HEK293 (cell line): Measurements from ENCODE around the gene OR2V2.

Experiments used
- GLIS2 ChIP-seq: fragments of 450-650 bp; formaldehyde crosslinking; IDR thresholded peaks from 2 replicates; pipeline ENCODE4 v1.5.1; 2016; ENCODE audit warnings: missing biosample characterization, missing genetic modification characterization
- PRDM1 ChIP-seq: fragments of 450-650 bp; formaldehyde crosslinking; IDR thresholded peaks from 2 replicates; pipeline ENCODE4; 2016; ENCODE audit warnings: missing biosample characterization, missing genetic modification characterization
- ZBTB7A ChIP-seq: fragments of 450-650 bp; formaldehyde crosslinking; IDR thresholded peaks from 2 replicates; pipeline ENCODE4 v1.5.1; 2016; ENCODE audit warnings: low read depth, missing biosample characterization, missing genetic modification characterization
- ZFP37 ChIP-seq: fragments of 450-650 bp; formaldehyde crosslinking; IDR thresholded peaks from 2 replicates; pipeline ENCODE4 v1.5.1; 2016; ENCODE audit warnings: missing biosample characterization, missing genetic modification characterization
- ZIC2 ChIP-seq: fragments of 450-650 bp; formaldehyde crosslinking; IDR thresholded peaks from 2 replicates; pipeline ENCODE4 v1.5.1; 2016; ENCODE audit warnings: missing biosample characterization, missing genetic modification characterization
- ZNF223 ChIP-seq: fragments of 450-650 bp; formaldehyde crosslinking; IDR thresholded peaks from 2 replicates; pipeline ENCODE4 v1.5.1; 2016; ENCODE audit warnings: missing biosample characterization, missing genetic modification characterization
- ZNF239 ChIP-seq: fragments of 450-650 bp; formaldehyde crosslinking; IDR thresholded peaks from 2 replicates; pipeline ENCODE4 v1.5.1; 2016; ENCODE audit warnings: missing biosample characterization, missing genetic modification characterization
- ZNF335 ChIP-seq: fragments of 450-650 bp; formaldehyde crosslinking; conservative IDR thresholded peaks from 2 replicates; pipeline ENCODE4 v1.5.1; 2016; ENCODE audit warnings: missing biosample characterization, missing genetic modification characterization
- ZNF341 ChIP-seq: fragments of 450-650 bp; formaldehyde crosslinking; IDR thresholded peaks from 2 replicates; pipeline ENCODE4; 2016; ENCODE audit warnings: low read depth, missing biosample characterization, missing genetic modification characterization
- ZNF416 ChIP-seq: fragments of 450-650 bp; formaldehyde crosslinking; IDR thresholded peaks from 2 replicates; pipeline ENCODE4 v1.5.1; 2016; ENCODE audit warnings: missing biosample characterization, missing genetic modification characterization
- ZNF514 ChIP-seq: fragments of 450-650 bp; formaldehyde crosslinking; IDR thresholded peaks from 2 replicates; pipeline ENCODE4 v1.5.1; 2016; ENCODE audit warnings: missing biosample characterization, missing genetic modification characterization
- ZNF561 ChIP-seq: fragments of 450-650 bp; IDR thresholded peaks from 2 replicates; pipeline ENCODE4 v1.5.1; 2018; ENCODE audit warnings: missing biosample characterization, missing genetic modification characterization, borderline replicate concordance
- ZNF670 ChIP-seq: fragments of 450-650 bp; formaldehyde crosslinking; IDR thresholded peaks from 2 replicates; pipeline ENCODE4 v1.5.1; 2016; ENCODE audit warnings: missing biosample characterization, missing genetic modification characterization, low read depth
- ZNF76 ChIP-seq: fragments of 450-650 bp; formaldehyde crosslinking; IDR thresholded peaks from 2 replicates; pipeline ENCODE4; 2016; ENCODE audit warnings: low read depth, missing biosample characterization, missing genetic modification characterization, borderline replicate concordance
- ZSCAN16 ChIP-seq: fragments of 450-650 bp; formaldehyde crosslinking; IDR thresholded peaks from 2 replicates; pipeline ENCODE4 v1.5.1; 2016; ENCODE audit warnings: missing biosample characterization, missing genetic modification characterization
- TF ChIP-seq, protein P1 (sequence below): fragments of 450-650 bp; formaldehyde crosslinking; IDR thresholded peaks from 2 replicates; pipeline ENCODE4 v1.5.1; 2016; ENCODE audit warnings: missing biosample characterization, missing genetic modification characterization
- TF ChIP-seq, protein P2 (sequence below): fragments of 450-650 bp; formaldehyde crosslinking; IDR thresholded peaks from 2 replicates; pipeline ENCODE4 v1.5.1; 2016; ENCODE audit warnings: missing biosample characterization, missing genetic modification characterization
- TF ChIP-seq, protein P3 (sequence below): fragments of 450-650 bp; formaldehyde crosslinking; IDR thresholded peaks from 2 replicates; pipeline ENCODE4 v1.5.1; 2016; ENCODE audit warnings: missing biosample characterization, missing genetic modification characterization
- TF ChIP-seq, protein P4 (sequence below): fragments of 450-650 bp; formaldehyde crosslinking; conservative IDR thresholded peaks from 2 replicates; pipeline ENCODE4 v1.5.1; 2016; ENCODE audit warnings: low read depth, missing biosample characterization, missing genetic modification characterization
- TF ChIP-seq, protein P5 (sequence below): fragments of 450-650 bp; formaldehyde crosslinking; IDR thresholded peaks from 2 replicates; pipeline ENCODE4 v1.5.1; 2017; ENCODE audit warnings: missing biosample characterization, missing genetic modification characterization
- TF ChIP-seq, protein P6 (sequence below): fragments of 450-650 bp; formaldehyde crosslinking; IDR thresholded peaks from 2 replicates; pipeline ENCODE4 v1.5.1; 2017; ENCODE audit warnings: missing biosample characterization, missing genetic modification characterization

Gene OR2V2

DNA sequence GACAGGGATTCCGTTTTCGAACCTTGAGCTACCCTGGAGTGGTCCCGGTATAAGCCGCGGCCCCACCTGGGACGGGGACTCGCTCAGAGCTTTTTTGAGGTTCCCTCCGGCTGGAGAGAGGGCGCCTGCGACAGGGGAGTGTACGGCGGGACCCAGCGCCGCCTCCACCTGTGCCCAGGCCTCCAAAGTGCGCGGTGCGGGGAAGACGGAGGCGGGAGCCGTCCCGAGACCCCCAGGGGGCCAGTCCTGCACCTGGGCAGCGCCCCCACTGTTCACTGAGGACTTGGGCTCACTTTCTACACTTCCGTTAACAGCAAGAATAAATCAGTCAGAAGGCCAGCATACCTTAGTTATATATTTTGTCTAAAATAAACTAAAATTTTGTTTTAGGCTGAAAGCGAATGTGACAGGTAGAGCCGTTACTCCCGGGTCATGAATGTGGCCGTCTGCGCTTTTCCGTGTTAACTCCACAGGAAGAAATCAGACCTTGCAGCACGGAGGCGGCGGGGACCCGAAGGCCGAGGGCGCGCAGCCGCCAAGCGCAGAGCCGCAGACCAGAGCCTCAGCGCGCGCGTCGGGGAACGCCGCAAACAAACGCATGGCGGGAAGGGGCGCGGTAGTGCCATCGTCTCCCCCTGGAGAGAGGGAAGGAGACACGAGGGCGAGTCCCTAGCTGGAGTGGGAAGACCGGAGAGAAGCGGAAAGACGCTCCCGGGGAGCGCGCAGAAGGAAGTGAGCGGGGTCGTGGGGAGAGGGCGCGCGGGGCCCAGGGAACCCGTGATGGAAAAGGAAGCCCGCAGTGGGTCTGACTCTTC lies 43.5 kb downstream of the OR2V2 start (continued):
- TF ChIP-seq ZIC2 (tag by site-specific recombination) (peak; percentile 64), ZNF561 (tag by site-specific recombination) (peak; percentile 41; the same call in 1 of the 2 replicates), ZSCAN16 (tag by site-specific recombination) (peak; percentile 60; the same call in 1 of the 2 replicates), GLIS2 (tag by site-specific recombination) (peak; percentile 61), ZNF341 (tag by site-specific recombination) (peak; percentile 42; the same call in 1 of the 2 replicates), ZNF416 (tag by site-specific recombination) (no peak), ZBTB7A (tag by site-specific recombination) (no peak; the same call in 1 of the 2 replicates), ZNF239 (0 out of 2 replicates have a peak, but pooled peaks have one; percentile 42), PRDM1 (tag by site-specific recombination) (peak; percentile 79; the same call in 1 of the 2 replicates), ZFP37 (peak; percentile 79; the same call in 1 of the 2 replicates), ZNF335 (tag by site-specific recombination) (peak; percentile 26; the same call in 1 of the 2 replicates), ZNF670 (tag by site-specific recombination) (no peak), ZNF223 (tag by site-specific recombination) (no peak), ZNF76 (tag by site-specific recombination) (peak; percentile 86), ZNF514 (no peak)
- TF ChIP-seq, protein P1, sequence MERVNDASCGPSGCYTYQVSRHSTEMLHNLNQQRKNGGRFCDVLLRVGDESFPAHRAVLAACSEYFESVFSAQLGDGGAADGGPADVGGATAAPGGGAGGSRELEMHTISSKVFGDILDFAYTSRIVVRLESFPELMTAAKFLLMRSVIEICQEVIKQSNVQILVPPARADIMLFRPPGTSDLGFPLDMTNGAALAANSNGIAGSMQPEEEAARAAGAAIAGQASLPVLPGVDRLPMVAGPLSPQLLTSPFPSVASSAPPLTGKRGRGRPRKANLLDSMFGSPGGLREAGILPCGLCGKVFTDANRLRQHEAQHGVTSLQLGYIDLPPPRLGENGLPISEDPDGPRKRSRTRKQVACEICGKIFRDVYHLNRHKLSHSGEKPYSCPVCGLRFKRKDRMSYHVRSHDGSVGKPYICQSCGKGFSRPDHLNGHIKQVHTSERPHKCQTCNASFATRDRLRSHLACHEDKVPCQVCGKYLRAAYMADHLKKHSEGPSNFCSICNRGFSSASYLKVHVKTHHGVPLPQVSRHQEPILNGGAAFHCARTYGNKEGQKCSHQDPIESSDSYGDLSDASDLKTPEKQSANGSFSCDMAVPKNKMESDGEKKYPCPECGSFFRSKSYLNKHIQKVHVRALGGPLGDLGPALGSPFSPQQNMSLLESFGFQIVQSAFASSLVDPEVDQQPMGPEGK (tag by site-specific recombination) = peak; percentile 44
- TF ChIP-seq, protein P2, sequence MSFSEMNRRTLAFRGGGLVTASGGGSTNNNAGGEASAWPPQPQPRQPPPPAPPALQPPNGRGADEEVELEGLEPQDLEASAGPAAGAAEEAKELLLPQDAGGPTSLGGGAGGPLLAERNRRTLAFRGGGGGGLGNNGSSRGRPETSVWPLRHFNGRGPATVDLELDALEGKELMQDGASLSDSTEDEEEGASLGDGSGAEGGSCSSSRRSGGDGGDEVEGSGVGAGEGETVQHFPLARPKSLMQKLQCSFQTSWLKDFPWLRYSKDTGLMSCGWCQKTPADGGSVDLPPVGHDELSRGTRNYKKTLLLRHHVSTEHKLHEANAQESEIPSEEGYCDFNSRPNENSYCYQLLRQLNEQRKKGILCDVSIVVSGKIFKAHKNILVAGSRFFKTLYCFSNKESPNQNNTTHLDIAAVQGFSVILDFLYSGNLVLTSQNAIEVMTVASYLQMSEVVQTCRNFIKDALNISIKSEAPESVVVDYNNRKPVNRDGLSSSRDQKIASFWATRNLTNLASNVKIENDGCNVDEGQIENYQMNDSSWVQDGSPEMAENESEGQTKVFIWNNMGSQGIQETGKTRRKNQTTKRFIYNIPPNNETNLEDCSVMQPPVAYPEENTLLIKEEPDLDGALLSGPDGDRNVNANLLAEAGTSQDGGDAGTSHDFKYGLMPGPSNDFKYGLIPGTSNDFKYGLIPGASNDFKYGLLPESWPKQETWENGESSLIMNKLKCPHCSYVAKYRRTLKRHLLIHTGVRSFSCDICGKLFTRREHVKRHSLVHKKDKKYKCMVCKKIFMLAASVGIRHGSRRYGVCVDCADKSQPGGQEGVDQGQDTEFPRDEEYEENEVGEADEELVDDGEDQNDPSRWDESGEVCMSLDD = peak; percentile 65
- TF ChIP-seq, protein P3, sequence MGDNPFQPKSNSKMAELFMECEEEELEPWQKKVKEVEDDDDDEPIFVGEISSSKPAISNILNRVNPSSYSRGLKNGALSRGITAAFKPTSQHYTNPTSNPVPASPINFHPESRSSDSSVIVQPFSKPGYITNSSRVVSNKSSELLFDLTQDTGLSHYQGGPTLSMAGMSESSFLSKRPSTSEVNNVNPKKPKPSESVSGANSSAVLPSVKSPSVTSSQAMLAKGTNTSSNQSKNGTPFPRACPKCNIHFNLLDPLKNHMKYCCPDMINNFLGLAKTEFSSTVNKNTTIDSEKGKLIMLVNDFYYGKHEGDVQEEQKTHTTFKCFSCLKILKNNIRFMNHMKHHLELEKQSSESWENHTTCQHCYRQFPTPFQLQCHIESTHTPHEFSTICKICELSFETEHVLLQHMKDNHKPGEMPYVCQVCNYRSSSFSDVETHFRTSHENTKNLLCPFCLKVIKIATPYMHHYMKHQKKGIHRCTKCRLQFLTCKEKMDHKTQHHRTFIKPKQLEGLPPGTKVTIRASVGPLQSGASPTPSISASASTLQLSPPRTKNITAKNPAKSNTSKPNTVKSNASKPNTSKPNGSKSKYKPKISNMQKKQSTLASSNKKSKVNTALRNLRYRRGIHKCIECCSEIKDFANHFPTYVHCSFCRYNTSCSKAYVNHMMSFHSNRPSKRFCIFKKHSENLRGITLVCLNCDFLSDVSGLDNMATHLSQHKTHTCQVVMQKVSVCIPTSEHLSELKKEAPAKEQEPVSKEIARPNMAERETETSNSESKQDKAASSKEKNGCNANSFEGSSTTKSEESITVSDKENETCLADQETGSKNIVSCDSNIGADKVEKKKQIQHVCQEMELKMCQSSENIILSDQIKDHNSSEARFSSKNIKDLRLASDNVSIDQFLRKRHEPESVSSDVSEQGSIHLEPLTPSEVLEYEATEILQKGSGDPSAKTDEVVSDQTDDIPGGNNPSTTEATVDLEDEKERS (tag by site-specific recombination) = no peak
- TF ChIP-seq, protein P4, sequence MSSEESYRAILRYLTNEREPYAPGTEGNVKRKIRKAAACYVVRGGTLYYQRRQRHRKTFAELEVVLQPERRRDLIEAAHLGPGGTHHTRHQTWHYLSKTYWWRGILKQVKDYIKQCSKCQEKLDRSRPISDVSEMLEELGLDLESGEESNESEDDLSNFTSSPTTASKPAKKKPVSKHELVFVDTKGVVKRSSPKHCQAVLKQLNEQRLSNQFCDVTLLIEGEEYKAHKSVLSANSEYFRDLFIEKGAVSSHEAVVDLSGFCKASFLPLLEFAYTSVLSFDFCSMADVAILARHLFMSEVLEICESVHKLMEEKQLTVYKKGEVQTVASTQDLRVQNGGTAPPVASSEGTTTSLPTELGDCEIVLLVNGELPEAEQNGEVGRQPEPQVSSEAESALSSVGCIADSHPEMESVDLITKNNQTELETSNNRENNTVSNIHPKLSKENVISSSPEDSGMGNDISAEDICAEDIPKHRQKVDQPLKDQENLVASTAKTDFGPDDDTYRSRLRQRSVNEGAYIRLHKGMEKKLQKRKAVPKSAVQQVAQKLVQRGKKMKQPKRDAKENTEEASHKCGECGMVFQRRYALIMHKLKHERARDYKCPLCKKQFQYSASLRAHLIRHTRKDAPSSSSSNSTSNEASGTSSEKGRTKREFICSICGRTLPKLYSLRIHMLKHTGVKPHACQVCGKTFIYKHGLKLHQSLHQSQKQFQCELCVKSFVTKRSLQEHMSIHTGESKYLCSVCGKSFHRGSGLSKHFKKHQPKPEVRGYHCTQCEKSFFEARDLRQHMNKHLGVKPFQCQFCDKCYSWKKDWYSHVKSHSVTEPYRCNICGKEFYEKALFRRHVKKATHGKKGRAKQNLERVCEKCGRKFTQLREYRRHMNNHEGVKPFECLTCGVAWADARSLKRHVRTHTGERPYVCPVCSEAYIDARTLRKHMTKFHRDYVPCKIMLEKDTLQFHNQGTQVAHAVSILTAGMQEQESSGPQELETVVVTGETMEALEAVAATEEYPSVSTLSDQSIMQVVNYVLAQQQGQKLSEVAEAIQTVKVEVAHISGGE (tag by site-specific recombination) = peak; percentile 60
- TF ChIP-seq, protein P5, sequence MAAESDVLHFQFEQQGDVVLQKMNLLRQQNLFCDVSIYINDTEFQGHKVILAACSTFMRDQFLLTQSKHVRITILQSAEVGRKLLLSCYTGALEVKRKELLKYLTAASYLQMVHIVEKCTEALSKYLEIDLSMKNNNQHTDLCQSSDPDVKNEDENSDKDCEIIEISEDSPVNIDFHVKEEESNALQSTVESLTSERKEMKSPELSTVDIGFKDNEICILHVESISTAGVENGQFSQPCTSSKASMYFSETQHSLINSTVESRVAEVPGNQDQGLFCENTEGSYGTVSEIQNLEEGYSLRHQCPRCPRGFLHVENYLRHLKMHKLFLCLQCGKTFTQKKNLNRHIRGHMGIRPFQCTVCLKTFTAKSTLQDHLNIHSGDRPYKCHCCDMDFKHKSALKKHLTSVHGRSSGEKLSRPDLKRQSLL = no peak
- TF ChIP-seq, protein P6, sequence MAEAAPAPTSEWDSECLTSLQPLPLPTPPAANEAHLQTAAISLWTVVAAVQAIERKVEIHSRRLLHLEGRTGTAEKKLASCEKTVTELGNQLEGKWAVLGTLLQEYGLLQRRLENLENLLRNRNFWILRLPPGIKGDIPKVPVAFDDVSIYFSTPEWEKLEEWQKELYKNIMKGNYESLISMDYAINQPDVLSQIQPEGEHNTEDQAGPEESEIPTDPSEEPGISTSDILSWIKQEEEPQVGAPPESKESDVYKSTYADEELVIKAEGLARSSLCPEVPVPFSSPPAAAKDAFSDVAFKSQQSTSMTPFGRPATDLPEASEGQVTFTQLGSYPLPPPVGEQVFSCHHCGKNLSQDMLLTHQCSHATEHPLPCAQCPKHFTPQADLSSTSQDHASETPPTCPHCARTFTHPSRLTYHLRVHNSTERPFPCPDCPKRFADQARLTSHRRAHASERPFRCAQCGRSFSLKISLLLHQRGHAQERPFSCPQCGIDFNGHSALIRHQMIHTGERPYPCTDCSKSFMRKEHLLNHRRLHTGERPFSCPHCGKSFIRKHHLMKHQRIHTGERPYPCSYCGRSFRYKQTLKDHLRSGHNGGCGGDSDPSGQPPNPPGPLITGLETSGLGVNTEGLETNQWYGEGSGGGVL (tag by site-specific recombination) = peak; percentile 13; the same call in 1 of the 2 replicates
